ENCODE results near the gene OSBPL2. TPM values are rescaled to one million over a fixed set of nuclear protein-coding genes. Genes with fewer than 3 reads are reported as not detected.

OSBPL2 gene
- total RNA-seq, 5 donors from 2014 or later (not counting 1 experiment from before 2014, with no cell fraction given), result 57.0 to 70.1 (median 63.0) TPM

- H3K27ac ChIP-seq (ENCODE audit: low read length), result no peak overlapping the region
- Mint-ChIP-seq H3K27ac (peak overlapping the region; percentile 31 to 69), H3K4me3 (peak overlapping the region; percentile 29 to 41 (median 39)), H3K9me3 (no peaks in the 10 kb centered on the region), H3K4me1 (peaks cover 29 to 32% (median 29%) of the 10 kb centered on the region in 3 donors), H3K27me3 (no peaks in the 10 kb centered on the region), H3K36me3 (peaks cover 7% of the 10 kb centered on the region)
- DNase-seq (no peak), ATAC-seq (replicated peaks in 1 of 4) (no peak)
- H3K36me3 ChIP-seq (ENCODE audit: control insufficient read depth in 2 of 2, extremely low read depth in 1 of 2, insufficient read depth in 1 of 2, low read length in 1 of 2), result peaks cover 5 to 21% of the 10 kb centered on the region in 2 donors
- ChIA-PET CTCF (interaction anchor here (0.8 to 1.5 kb wide), 4 partner anchors 81 to 270 kb away, joined by 3 to 9 read pairs (median 4); no protein-coding TSS in a partner anchor), POLR2A (interaction anchor here (0.5 to 0.6 kb wide), 3 partner anchors 83 to 639 kb away, joined by 3 to 5 read pairs (median 4); partner anchors contain the start of gene MRGBP (in 1 of the 2))
- no peak overlapping the region for H3K4me3 ChIP-seq (ENCODE audit: control insufficient read depth in 1 of 2, extremely low read depth in 1 of 2, low read length in 1 of 2)
- H3K4me1 ChIP-seq (ENCODE audit: control insufficient read depth in 1 of 2, extremely low read depth in 1 of 2, insufficient read depth in 2 of 2, low read length in 2 of 2), result peaks cover 5 to 42% of the 10 kb centered on the region in 2 experiments
- H3K9me3 ChIP-seq, result no peaks in the 10 kb centered on the region
- 86% methylated on average over 2 of the region's 11 CpGs for WGBS (ENCODE audit: insufficient coverage)
- H3K27me3 ChIP-seq (replicated peaks in 1 of 2; ENCODE audit: control insufficient read depth in 2 of 2, extremely low read depth in 1 of 2, insufficient read depth in 2 of 2, low read length in 1 of 2), result peaks cover 0 to 2% of the 10 kb centered on the region in 2 experiments
Measured at GRCh38 chr20:62301111-62301668, 62.9 kb downstream of the OSBPL2 start.

GRCh38 chr20:62301773-62302340, 63.5 kb downstream of the OSBPL2 start:
- Histone ChIP-seq H3K9me3 (no peaks in the 10 kb centered on the region), H3K4me1 (ENCODE audit: control insufficient read depth in 1 of 2, extremely low read depth in 1 of 2, insufficient read depth in 2 of 2, low read length in 2 of 2) (peaks cover 5 to 45% of the 10 kb centered on the region in 2 experiments), H3K36me3 (ENCODE audit: control insufficient read depth in 2 of 2, extremely low read depth in 1 of 2, insufficient read depth in 1 of 2, low read length in 1 of 2) (peaks cover 9 to 28% of the 10 kb centered on the region in 2 donors), H3K27ac (ENCODE audit: low read length) (peak overlapping the region; percentile 89), H3K4me3 (ENCODE audit: control insufficient read depth in 1 of 2, extremely low read depth in 1 of 2, low read length in 1 of 2) (peak overlapping the region; percentile 74 to 80), H3K27me3 (replicated peaks in 1 of 2; ENCODE audit: control insufficient read depth in 2 of 2, extremely low read depth in 1 of 2, insufficient read depth in 2 of 2, low read length in 1 of 2) (peaks cover 0 to 2% of the 10 kb centered on the region in 2 experiments)
- Mint-ChIP-seq H3K27ac (peak overlapping the region; percentile 97 to 99), H3K4me3 (peak overlapping the region; percentile 92 to 97 (median 94)), H3K9me3 (no peaks in the 10 kb centered on the region), H3K36me3 (peaks cover 7% of the 10 kb centered on the region), H3K27me3 (no peaks in the 10 kb centered on the region), H3K4me1 (peaks cover 29 to 32% (median 29%) of the 10 kb centered on the region in 3 donors)
- peak; percentile 41 to 57 (median 54) for ATAC-seq (replicated peaks in 1 of 4)
- peak; percentile 69 to 92 (median 86) for DNase-seq
- ChIA-PET CTCF (interaction anchor here (0.5 to 1.0 kb wide), 4 partner anchors 81 to 1953 kb away, joined by 3 to 4 read pairs (median 3); no protein-coding TSS in a partner anchor), POLR2A (interaction anchor here in 1 of 2 donors (0.6 to 0.9 kb wide), 2 partner anchors 22 to 82 kb away, joined by 5 to 6 read pairs; no protein-coding TSS in a partner anchor)
- 3% methylated on average over 21 of the region's 24 CpGs for WGBS (ENCODE audit: insufficient coverage)

- ChIA-PET POLR2A (interaction anchor here (0.7 to 0.9 kb wide), 2 partner anchors 22 to 65 kb away, joined by 4 to 6 read pairs; no protein-coding TSS in a partner anchor), CTCF (interaction anchor here (0.5 to 1.0 kb wide), 5 partner anchors 80 to 1953 kb away, joined by 3 to 4 read pairs (median 3); no protein-coding TSS in a partner anchor)
- peaks cover 7% of the 10 kb centered on the region for H3K36me3 Mint-ChIP-seq
- no peaks in the 10 kb centered on the region for H3K9me3 Mint-ChIP-seq
- Histone ChIP-seq H3K36me3 (ENCODE audit: control insufficient read depth in 2 of 2, extremely low read depth in 1 of 2, insufficient read depth in 1 of 2, low read length in 1 of 2) (peaks cover 15 to 34% of the 10 kb centered on the region in 2 donors), H3K27me3 (replicated peaks in 1 of 2; ENCODE audit: control insufficient read depth in 2 of 2, extremely low read depth in 1 of 2, insufficient read depth in 2 of 2, low read length in 1 of 2) (peaks cover 0 to 2% of the 10 kb centered on the region in 2 experiments), H3K9me3 (no peaks in the 10 kb centered on the region), H3K4me1 (ENCODE audit: control insufficient read depth in 1 of 2, extremely low read depth in 1 of 2, insufficient read depth in 2 of 2, low read length in 2 of 2) (peaks cover 5 to 49% of the 10 kb centered on the region in 2 experiments), H3K4me3 (ENCODE audit: control insufficient read depth in 1 of 2, extremely low read depth in 1 of 2, low read length in 1 of 2) (peak within 1 kb of the TSS; percentile 76 to 83), H3K27ac (ENCODE audit: low read length) (peak within 1 kb of the TSS; percentile 89)
- H3K27me3 Mint-ChIP-seq, result no peaks in the 10 kb centered on the region
- ATAC-seq (replicated peaks in 1 of 4) (peak; percentile 87 to 90 (median 88)), DNase-seq (peak; percentile 83 to 97 (median 94))
- H3K27ac Mint-ChIP-seq, result peak within 1 kb of the TSS; percentile 97 to 99
- H3K4me3 Mint-ChIP-seq, result peak within 1 kb of the TSS; percentile 92 to 97 (median 94)
- under 1% methylated on average over 80 of the region's 81 CpGs for WGBS (ENCODE audit: insufficient coverage)
- peaks cover 29 to 32% (median 29%) of the 10 kb centered on the region in 3 donors for H3K4me1 Mint-ChIP-seq
Measured at GRCh38 chr20:62302341-62303061, 64.2 kb downstream of the OSBPL2 start, which contains the start of gene ADRM1. TSS of gene ADRM1 (plus strand) at chr20:62302997. CDS start at chr20:62303569, 572 bp downstream.

- H3K36me3 Mint-ChIP-seq, result peaks cover 7% of the 10 kb centered on the region
- peak overlapping the region in 1 of 2 donors; percentile 97 for H3K27ac Mint-ChIP-seq
- Histone ChIP-seq H3K36me3 (ENCODE audit: control insufficient read depth in 2 of 2, extremely low read depth in 1 of 2, insufficient read depth in 1 of 2, low read length in 1 of 2) (peaks cover 20 to 39% of the 10 kb centered on the region in 2 donors), H3K27ac (ENCODE audit: low read length) (no peak overlapping the region), H3K9me3 (no peaks in the 10 kb centered on the region), H3K4me1 (ENCODE audit: control insufficient read depth in 1 of 2, extremely low read depth in 1 of 2, insufficient read depth in 2 of 2, low read length in 2 of 2) (peaks cover 5 to 49% of the 10 kb centered on the region in 2 experiments), H3K27me3 (replicated peaks in 1 of 2; ENCODE audit: control insufficient read depth in 2 of 2, extremely low read depth in 1 of 2, insufficient read depth in 2 of 2, low read length in 1 of 2) (peaks cover 0 to 2% of the 10 kb centered on the region in 2 experiments), H3K4me3 (ENCODE audit: control insufficient read depth in 1 of 2, extremely low read depth in 1 of 2, low read length in 1 of 2) (peak overlapping the region; percentile 76 to 83)
- ATAC-seq (replicated peaks in 1 of 4) (peak in 1 of 4 experiments; percentile 1), DNase-seq (no peak)
- H3K9me3 Mint-ChIP-seq, result no peaks in the 10 kb centered on the region
- ChIA-PET CTCF (interaction anchor here in 1 of 2 donors (1.0 kb wide), 1 partner anchor 80 kb away, joined by 4 read pairs; no protein-coding TSS in a partner anchor), POLR2A (interaction anchor here in 1 of 2 donors (0.7 kb wide), 1 partner anchor 65 kb away, joined by 4 read pairs; no protein-coding TSS in a partner anchor)
- no peaks in the 10 kb centered on the region for H3K27me3 Mint-ChIP-seq
- under 1% methylated on average over 38 of the region's 39 CpGs for WGBS (ENCODE audit: insufficient coverage)
- H3K4me1 Mint-ChIP-seq, result peaks cover 29 to 32% (median 29%) of the 10 kb centered on the region in 3 donors
- peak overlapping the region; percentile 92 to 97 (median 94) for H3K4me3 Mint-ChIP-seq
Measured at GRCh38 chr20:62303062-62303339, 64.7 kb downstream of the OSBPL2 start.

- WGBS (ENCODE audit: insufficient coverage), result 6% methylated on average over 65 of the region's 66 CpGs
- ATAC-seq (replicated peaks in 1 of 4) (peak; percentile 2 to 6 (median 4)), DNase-seq (peak in 3 of 35 experiments; percentile 16 to 34 (median 22))
- no peaks in the 10 kb centered on the region for H3K9me3 ChIP-seq
- peak overlapping the region; percentile 76 to 83 for H3K4me3 ChIP-seq (ENCODE audit: control insufficient read depth in 1 of 2, extremely low read depth in 1 of 2, low read length in 1 of 2)
- Mint-ChIP-seq H3K27ac (peak overlapping the region; percentile 74 to 89), H3K27me3 (no peaks in the 10 kb centered on the region), H3K4me3 (peak overlapping the region; percentile 85 to 97 (median 86)), H3K4me1 (peaks cover 29 to 32% (median 29%) of the 10 kb centered on the region in 3 donors), H3K9me3 (no peaks in the 10 kb centered on the region), H3K36me3 (peaks cover 11% of the 10 kb centered on the region)
- CTCF ChIA-PET, result no interaction called here
- H3K36me3 ChIP-seq (ENCODE audit: control insufficient read depth in 2 of 2, extremely low read depth in 1 of 2, insufficient read depth in 1 of 2, low read length in 1 of 2), result peaks cover 22 to 45% of the 10 kb centered on the region in 2 donors
- H3K4me1 ChIP-seq (ENCODE audit: control insufficient read depth in 1 of 2, extremely low read depth in 1 of 2, insufficient read depth in 2 of 2, low read length in 2 of 2), result peaks cover 5 to 49% of the 10 kb centered on the region in 2 experiments
- POLR2A ChIA-PET, result interaction anchor here in 1 of 2 donors (0.7 kb wide), 1 partner anchor 64 kb away, joined by 4 read pairs; no protein-coding TSS in a partner anchor
- H3K27ac ChIP-seq (ENCODE audit: low read length), result peak overlapping the region; percentile 23
- H3K27me3 ChIP-seq (replicated peaks in 1 of 2; ENCODE audit: control insufficient read depth in 2 of 2, extremely low read depth in 1 of 2, insufficient read depth in 2 of 2, low read length in 1 of 2), result peaks cover 0 to 2% of the 10 kb centered on the region in 2 experiments
Measured at GRCh38 chr20:62303340-62304226, 65.3 kb downstream of the OSBPL2 start.
